ENCODE data around the gene ADAM22. TPM values are rescaled to one million over a fixed set of nuclear protein-coding genes. Genes with fewer than 3 reads are reported as not detected.
A peak's percentile ranks its signal among the peaks of the same experiment; 100 is the strongest.
"Not testable (repeated sequence)": the region's sequence is repeated elsewhere in the genome, so short reads cannot be mapped to it uniquely, and the experiment has no call there.

Gene ADAM22
- total and polyA plus RNA-seq, 7 donors = 0.09 to 7.0 (median 0.42) TPM

GRCh38 chr7:87934699-87935383, 790 bp downstream of the ADAM22 start:
- DNase-seq (peak in 1 of 2 donors; percentile 44), ATAC-seq (peak in 2 of 4 donors; percentile 30 to 39)
- WGBS, 3 donors = 2 to 4% (median 2%) methylated on average over 33 to 47 of the region's 47 CpGs
- no peak for TF ChIP-seq CTCF (IDR thresholded peaks at IDR 0.05)
- Histone ChIP-seq H3K9me3 (no peaks in the 10 kb centered on the region), H3K4me1 (peaks cover 4% of the 10 kb centered on the region), H3K27me3 (ENCODE audit: insufficient read depth in 3 of 3, low read length in 2 of 3) (no peaks in the 10 kb centered on the region), H3K4me3 (peak overlapping the region; percentile 80), H3K36me3 (ENCODE audit: insufficient read depth in 1 of 2, low read depth in 1 of 2) (no peaks in the 10 kb centered on the region), H3K27ac (no peak overlapping the region)
- intact Hi-C loops (cut with DNase I) = loop anchor here (5.0 to 10.0 kb wide), 3 partner anchors 58 to 180 kb away; partner anchors contain the start of genes DBF4 (in 2 of the 2) and SLC25A40 (in 2 of the 2)

GRCh38 chr7:87935384-87935706, 1.3 kb downstream of the ADAM22 start:
- DNase-seq (no peak), ATAC-seq (no peak)
- H3K27ac ChIP-seq = no peak overlapping the region
- 40 to 49% (median 43%) methylated on average over 8 of the region's 8 CpGs for WGBS, 3 donors
- peak overlapping the region; percentile 80 for H3K4me3 ChIP-seq
- H3K36me3 ChIP-seq (ENCODE audit: insufficient read depth in 1 of 2, low read depth in 1 of 2) = no peaks in the 10 kb centered on the region
- H3K4me1 ChIP-seq = peaks cover 4% of the 10 kb centered on the region
- H3K27me3 ChIP-seq (ENCODE audit: insufficient read depth in 3 of 3, low read length in 2 of 3) = no peaks in the 10 kb centered on the region
- intact Hi-C loops (cut with DNase I) = loop anchor here (10.0 kb wide), 2 partner anchors 169 to 179 kb away; no protein-coding TSS in a partner anchor
- H3K9me3 ChIP-seq = no peaks in the 10 kb centered on the region
- TF ChIP-seq CTCF (IDR thresholded peaks at IDR 0.05) = no peak

- no peak for TF ChIP-seq CTCF (IDR thresholded peaks at IDR 0.05)
- Histone ChIP-seq H3K4me1 (no peaks in the 10 kb centered on the region), H3K27ac (no peak overlapping the region), H3K4me3 (no peak overlapping the region), H3K9me3 (no peaks in the 10 kb centered on the region), H3K27me3 (ENCODE audit: insufficient read depth in 3 of 3, low read length in 2 of 3) (no peaks in the 10 kb centered on the region), H3K36me3 (ENCODE audit: insufficient read depth in 1 of 2, low read depth in 1 of 2) (no peaks in the 10 kb centered on the region)
- DNase-seq (no peak), ATAC-seq (no peak)
- 94 to 96% (median 96%) methylated on average over 4 of the region's 4 CpGs for WGBS, 3 donors
- intact Hi-C loops (cut with DNase I) = no loop called here
Observed at GRCh38 chr7:87941138-87941537, 7.1 kb downstream of the ADAM22 start.

- no peak for ATAC-seq
- no peak for DNase-seq
- H3K36me3 ChIP-seq (ENCODE audit: insufficient read depth in 1 of 2, low read depth in 1 of 2) = no peaks in the 10 kb centered on the region
- no peaks in the 10 kb centered on the region for H3K27me3 ChIP-seq (ENCODE audit: insufficient read depth in 3 of 3, low read length in 2 of 3)
- intact Hi-C loops (cut with DNase I) = no loop called here
- no peaks in the 10 kb centered on the region for H3K4me1 ChIP-seq
- TF ChIP-seq CTCF (IDR thresholded peaks at IDR 0.05) = no peak
- no peak overlapping the region for H3K27ac ChIP-seq
- WGBS, 3 donors = 84 to 99% (median 94%) methylated on average over 3 of the region's 3 CpGs
- H3K9me3 ChIP-seq = no peaks in the 10 kb centered on the region
- no peak overlapping the region for H3K4me3 ChIP-seq
Observed at GRCh38 chr7:87944547-87944946, 10.5 kb downstream of the ADAM22 start.

GRCh38 chr7:87945926-87946325, 11.9 kb downstream of the ADAM22 start:
- H3K27ac ChIP-seq; H3K4me1 ChIP-seq; intact Hi-C loops (cut with DNase I); ATAC-seq; H3K9me3 ChIP-seq; H3K27me3 ChIP-seq (ENCODE audit: insufficient read depth in 3 of 3, low read length in 2 of 3); H3K4me3 ChIP-seq; H3K36me3 ChIP-seq (ENCODE audit: insufficient read depth in 1 of 2, low read depth in 1 of 2); DNase-seq: not testable (repeated sequence)

All from psoas muscle (tissue), 8 donors.